ENCODE data around the gene ATP2B1.

DNA sequence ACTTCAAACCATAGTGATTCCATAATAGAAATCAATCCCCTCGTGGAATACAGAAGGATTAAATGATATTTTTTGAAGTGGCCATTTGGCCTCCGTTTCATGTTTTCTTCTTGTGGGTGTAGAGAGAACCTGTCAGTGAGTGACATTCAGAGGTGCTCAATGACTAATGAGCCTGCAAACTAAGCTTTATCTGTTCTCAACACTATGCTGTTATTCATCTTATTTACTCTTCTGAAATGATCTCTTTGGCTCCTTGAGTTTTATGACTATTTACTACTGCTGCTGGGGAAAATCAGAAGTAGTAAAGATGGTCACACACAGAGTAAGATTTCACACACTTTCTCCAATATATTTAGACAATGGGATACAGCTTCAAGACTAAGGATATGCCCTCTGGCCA lies 30.4 kb downstream of the ATP2B1 start:
- TF ChIP-seq REST (IDR thresholded peaks at IDR 0.05; ENCODE audit: insufficient read depth in 1 of 2, low read depth in 2 of 2, low read length in 2 of 2), result no peak
- TF ChIP-seq FOXP2 (optimal IDR thresholded peaks at IDR 0.05; ENCODE audit: borderline replicate concordance, extremely low read depth, extremely low read length, insufficient read depth), result no peak
- TF ChIP-seq POLR2AphosphoS5 (IDR thresholded peaks at IDR 0.05; ENCODE audit: low read depth, low read length), result no peak
- TF ChIP-seq SIN3A (IDR thresholded peaks at IDR 0.05; ENCODE audit: borderline replicate concordance, insufficient read depth, low read length), result no peak
- TF ChIP-seq TAF1 (IDR thresholded peaks at IDR 0.05; ENCODE audit: borderline replicate concordance, insufficient read depth, low read length), result no peak
